Stimulated activated CD4-positive, alpha-beta T cell treated with anti-CD3 and anti-CD28 coated beads, TNF-alpha, amount 100 ng/mL, for 4 hours (primary cell): ENCODE data around the gene PRDM12.

Experiments used
- DNase-seq, 3 experiments: peaks; one replicate each; pipeline ENCODE4 v3.0.0-alpha.2; 2020; ENCODE audit warnings: low read depth in 3 of 3

Gene PRDM12

GRCh38 chr9:130689572-130689936, 25.2 kb downstream of the PRDM12 start:
- no peak for DNase-seq

GRCh38 chr9:130689937-130690700, 25.7 kb downstream of the PRDM12 start:
- no peak for DNase-seq

GRCh38 chr9:130692321-130692720, 27.9 kb downstream of the PRDM12 start:
- no peak for DNase-seq

- DNase-seq = no peak
These were observed 28.7 kb downstream of the PRDM12 start for GRCh38 chr9:130693101-130693425.

- peak; percentile 94 to 97 (median 95) for DNase-seq
These were observed 29.2 kb downstream of the PRDM12 start, which contains the start of gene EXOSC2 for GRCh38 chr9:130693426-130694191. TSS of gene EXOSC2 (plus strand) at chr9:130693780. CDS start at chr9:130693792, 12 bp downstream.

- no peak for DNase-seq
These were observed 29.8 kb downstream of the PRDM12 start for GRCh38 chr9:130694205-130694604.

GRCh38 chr9:130696139-130696650, 31.8 kb downstream of the PRDM12 start:
- DNase-seq = no peak

- DNase-seq = no peak
These were observed 32.6 kb downstream of the PRDM12 start for GRCh38 chr9:130696996-130697395.

- no peak for DNase-seq
These were observed 34.1 kb downstream of the PRDM12 start for GRCh38 chr9:130698514-130698913.

- no peak for DNase-seq
These were observed 34.7 kb downstream of the PRDM12 start for GRCh38 chr9:130699047-130699446.

- peak; percentile 38 to 57 (median 43) for DNase-seq
These were observed 36.9 kb downstream of the PRDM12 start for GRCh38 chr9:130701059-130702022.

GRCh38 chr9:130703501-130703900, 39.1 kb downstream of the PRDM12 start:
- no peak for DNase-seq

GRCh38 chr9:130707225-130707976, 43.0 kb downstream of the PRDM12 start:
- peak in 2 of 3 experiments; percentile 36 to 62 for DNase-seq

- no peak for DNase-seq
These were observed 46.5 kb downstream of the PRDM12 start for GRCh38 chr9:130710822-130711352.

GRCh38 chr9:130711469-130711868, 47.1 kb downstream of the PRDM12 start:
- DNase-seq = no peak

- peak; percentile 90 to 95 (median 93) for DNase-seq
These were observed 48.3 kb downstream of the PRDM12 start for GRCh38 chr9:130712564-130713285.

- no peak for DNase-seq
These were observed 49.0 kb downstream of the PRDM12 start for GRCh38 chr9:130713286-130713960.

- no peak for DNase-seq
These were observed 50.3 kb downstream of the PRDM12 start for GRCh38 chr9:130714586-130715110.

- no peak for DNase-seq
These were observed 50.9 kb downstream of the PRDM12 start for GRCh38 chr9:130715270-130715669.
